K562 (cell line): ENCODE measurements around the gene GHRH. TPM values are rescaled to one million over a fixed set of nuclear protein-coding genes. Genes with fewer than 3 reads are reported as not detected.

Experiments used
- ATAC-seq: fragments of 200-7000 bp; cut with Tn5 transposase; 3 replicates; pipeline ENCODE4 v1.9.1; 2020; ENCODE audit warnings: moderate library complexity
- BruUV-seq: library from RNA; stranded (reverse); fragments of 400-500 nt; replicated peaks from 2 replicates; lab custom pipeline; 2021; lab: Mats Ljungman, UMichigan
- CTCF ChIA-PET: fragments of 300-600 bp; formaldehyde crosslinking; extraction: SDS; loops from one replicate; lab custom pipeline; 2021; ENCODE audit warnings: low intra/inter-chr PET ratio; lab: Yijun Ruan, JAX
- POLR2A ChIA-PET: fragments of 300-600, 350-650 bp; sonication (Branson Sonifier 250); formaldehyde crosslinking; extraction: SDS; loops from one replicate; lab custom pipeline; 2021; ENCODE audit warnings: antibody characterized with exemption, inconsistent platforms; lab: Yijun Ruan, JAX
- DNase-seq, 4 experiments: peaks; one replicate each; pipeline versions ENCODE4 v3.0.0 to v3.0.0-alpha.2; 2011 to 2018; ENCODE audit warnings: low spot score in 3 of 4, mixed read lengths in 3 of 4; ENCODE audit errors: extremely low read depth in 1 of 4
- FAIRE-seq: peaks from 2 replicates; lab custom pipeline; 2011; peaks lifted over from hg19 to GRCh38; lab: Jason Lieb, UNC
- H2AFZ ChIP-seq: 2 replicates; pipeline ENCODE4 v1.6.0; 2011; ENCODE audit warnings: low read depth, low read length, control low read depth, inconsistent platforms
- H3K27ac ChIP-seq: fragments of 200-600 bp; 3 replicates; pipeline ENCODE4 v1.8.0; 2011; ENCODE audit warnings: low read depth, mild to moderate bottlenecking, control low read depth, inconsistent platforms, low read length, moderate library complexity, mixed read lengths; ENCODE audit errors: extremely low read depth
- H3K27me3 ChIP-seq, 2 experiments: fragments of 300-600 bp in 1 of 2; 2 replicates in 1 of 2; 3 replicates in 1 of 2; pipeline versions ENCODE4 v1.6.0 to v1.8.0; 2011; ENCODE audit warnings: inconsistent platforms in 2 of 2, low read length in 2 of 2, mild to moderate bottlenecking in 1 of 2, mixed read lengths in 1 of 2, moderate library complexity in 1 of 2; ENCODE audit not compliant: control insufficient read depth in 2 of 2, insufficient read depth in 2 of 2
- H3K36me3 ChIP-seq: fragments of 300-600 bp; 3 replicates; pipeline ENCODE4 v1.8.0; 2011; ENCODE audit warnings: mild to moderate bottlenecking, low read length, inconsistent platforms; ENCODE audit not compliant: control insufficient read depth, insufficient read depth
- H3K4me1 ChIP-seq, 2 experiments: fragments of 200-600 bp in 1 of 2; replicated peaks in 1 of 2; 2 replicates in 1 of 2; 3 replicates in 1 of 2; pipeline versions ENCODE4 v1.5.1 to v1.8.0; 2011; ENCODE audit warnings: inconsistent platforms in 2 of 2, low read length in 2 of 2, mild to moderate bottlenecking in 1 of 2, mixed read lengths in 1 of 2, moderate library complexity in 1 of 2; ENCODE audit not compliant: control insufficient read depth in 2 of 2, insufficient read depth in 2 of 2
- H3K4me2 ChIP-seq: 2 replicates; pipeline ENCODE4 v1.6.1; 2011; ENCODE audit warnings: low read length, control low read depth, inconsistent platforms, mixed read lengths; ENCODE audit not compliant: insufficient read depth
- H3K4me3 ChIP-seq: fragments of 200-600 bp; sonication (generic), shearing (Covaris generic); 2 replicates; pipeline ENCODE4 v1.5.1; 2016; ENCODE audit warnings: control low read depth, inconsistent platforms
- H3K79me2 ChIP-seq: fragments of 200-600 bp; 3 replicates; pipeline ENCODE4 v1.8.0; 2011; ENCODE audit warnings: low read length, inconsistent platforms; ENCODE audit not compliant: control insufficient read depth, insufficient read depth
- H3K9ac ChIP-seq, 2 experiments: 2 replicates each; pipeline versions ENCODE4 v1.6.0 to v1.6.1; 2011; ENCODE audit warnings: low read depth in 2 of 2, low read length in 2 of 2, control low read depth in 1 of 2, inconsistent platforms in 1 of 2, mild to moderate bottlenecking in 1 of 2, mixed read lengths in 1 of 2; ENCODE audit not compliant: insufficient read depth in 1 of 2
- H3K9me1 ChIP-seq: one replicate; pipeline ENCODE4 v1.6.0; 2011; ENCODE audit warnings: inconsistent platforms, mild to moderate bottlenecking, low read length, moderate library complexity; ENCODE audit not compliant: control insufficient read depth, insufficient read depth
- H3K9me3 ChIP-seq: replicated peaks from 2 replicates; pipeline ENCODE4 v1.5.1; 2011; ENCODE audit warnings: low read depth, low read length, inconsistent platforms; ENCODE audit not compliant: control insufficient read depth, insufficient read depth
- H4K20me1 ChIP-seq: replicated peaks from 2 replicates; pipeline ENCODE4 v1.6.1; 2011; ENCODE audit warnings: low read length, inconsistent platforms, mixed read lengths; ENCODE audit not compliant: control insufficient read depth, insufficient read depth
- CTCFL ChIP-seq: IDR thresholded peaks from 2 replicates; pipeline ENCODE4 v1.6.1; 2011; ENCODE audit warnings: borderline replicate concordance, low read depth, mild to moderate bottlenecking, moderate library complexity, low read length; ENCODE audit not compliant: insufficient read depth, poor library complexity, severe bottlenecking
- MNT ChIP-seq, 2 experiments: fragments of 450-650 bp; conservative IDR thresholded peaks; 2 replicates each; pipeline ENCODE4 v1.6.1; 2017; ENCODE audit warnings: mild to moderate bottlenecking in 2 of 2, moderate library complexity in 2 of 2
- POLR2G ChIP-seq: fragments of 200-400 bp; formaldehyde crosslinking; IDR thresholded peaks from 2 replicates; pipeline ENCODE4 v1.6.1; 2017; ENCODE audit warnings: low read depth, mild to moderate bottlenecking, antibody characterized with exemption, low read length, moderate library complexity
- WGBS: fragments of 100-300 bp; shearing (Covaris generic); methylation state at CpG from one replicate; pipeline ENCODE4 v1.1.6; 2016; ENCODE audit warnings: low coverage, mixed read lengths; ENCODE audit not compliant: insufficient coverage; ENCODE audit errors: missing lambda C conversion rate; 5-methylcytosine and 5-hydroxymethylcytosine counted together
- in situ Hi-C: fragments of 300-500 bp; cut with MboI; formaldehyde crosslinking; loops from 4 replicates; pipeline ENCODE4 v1.15.0; 2018; ENCODE audit warnings: inconsistent platforms, mixed read lengths
- intact Hi-C: fragments of 100-400 bp; cut with micrococcal nuclease; formaldehyde crosslinking; loops from 2 replicates; pipeline ENCODE4 v1.14.2; 2022
- polyA plus RNA-seq, 8 experiments: library from polyadenylated mRNA; depleted of rRNA in 4 of 8; stranded (reverse) in 5 of 8; unstranded in 3 of 8; fragments of >200 nt; fragmentation: Nextera tagmentation in 2 of 8; fragmentation: Illumina TruSeq in 1 of 8; extraction: Ambion mirVana in 2 of 8; extraction: Trizol in 1 of 8; gene quantifications; 2 replicates each; pipeline versions ENCODE4 v1.2.1 to v1.2.3, GENCODE V29; 2011 to 2014; ENCODE audit warnings: inconsistent platforms in 1 of 8, missing spikeins in 1 of 8
- total RNA-seq, 7 experiments: library from RNA; depleted of rRNA in 6 of 7; stranded (reverse); fragments of >200 nt in 6 of 7; fragmentation: Illumina TruSeq in 2 of 7; extraction: Trizol in 2 of 7; gene quantifications; 2 replicates each; pipeline versions ENCODE4 v1.2.1 to v1.2.3, GENCODE V29; 2011 to 2021; ENCODE audit warnings: low replicate concordance in 1 of 7

Gene GHRH
- total and polyA plus RNA-seq, 9 of the 15 experiments (the other 6 are each of a cell fraction or from before 2014, with no cell fraction given): not detected

GRCh38 chr20:37245216-37246150, 16.1 kb downstream of the GHRH start:
- TF ChIP-seq POLR2G: peak; percentile 40; the same call in 1 of the 2 replicates
- no peak for TF ChIP-seq MNT (conservative IDR thresholded peaks at IDR 0.05)
- no peak for TF ChIP-seq CTCFL
- in situ Hi-C loops (no loop called here), intact Hi-C loops (no loop called here)
- Histone ChIP-seq H3K9me1 (no peaks in the 10 kb centered on the region), H3K79me2 (no peaks in the 10 kb centered on the region), H3K9ac (no peak overlapping the region), H3K27me3 (no peaks in the 10 kb centered on the region), H3K4me1 (no peaks in the 10 kb centered on the region), H4K20me1 (no peaks in the 10 kb centered on the region), H3K36me3 (peaks cover 34% of the 10 kb centered on the region; the same call in 2 of the 3 replicates), H3K4me3 (no peak overlapping the region), H3K27ac (no peak overlapping the region), H2AFZ (no peak overlapping the region), H3K9me3 (no peaks in the 10 kb centered on the region), H3K4me2 (no peak overlapping the region)
- ATAC-seq (no peak), DNase-seq (no peak), FAIRE-seq (no peak)
- POLR2A ChIA-PET: interaction anchor here (0.6 to 0.8 kb wide), 4 partner anchors 10 to 22 kb away, joined by 3 to 4 read pairs (median 3); no protein-coding TSS in a partner anchor
- no TSS peak for BruUV-seq
- 68% methylated on average over 22 of the region's 25 CpGs for WGBS
- CTCF ChIA-PET: no interaction called here
